Thyroid gland (tissue), 4 donors: Measurements from ENCODE around the gene SUPT3H. TPM values are rescaled to one million over a fixed set of nuclear protein-coding genes. Genes with fewer than 3 reads are reported as not detected.

Experiments used
- DNase-seq, 2 donors: peaks; one replicate each; pipeline ENCODE4 v3.0.0-alpha.2; 2019
- H3K27ac ChIP-seq, 3 donors: fragments of 200-600 bp; sonication (generic); 1 replicate in 2 of 3; 2 replicates in 1 of 3; pipeline ENCODE4 v1.5.1; 2016 to 2019; ENCODE audit warnings: mild to moderate bottlenecking in 1 of 3, moderate library complexity in 1 of 3
- H3K27me3 ChIP-seq: fragments of 200-600 bp; sonication (generic); one replicate; pipeline ENCODE4 v1.5.1; 2019
- H3K36me3 ChIP-seq, 2 donors: fragments of 200-600 bp; sonication (generic); one replicate each; pipeline ENCODE4 v1.5.1; 2016 to 2019
- H3K4me1 ChIP-seq, 2 donors: fragments of 200-600 bp; sonication (generic); one replicate each; pipeline ENCODE4 v1.5.1; 2017 to 2019
- H3K4me3 ChIP-seq, 3 donors: fragments of 200-600 bp; sonication (generic); replicated peaks in 1 of 3; 1 replicate in 2 of 3; 2 replicates in 1 of 3; pipeline ENCODE4 v1.5.1; 2016; ENCODE audit warnings: mild to moderate bottlenecking in 1 of 3
- H3K9me3 ChIP-seq: fragments of 200-600 bp; sonication (generic); one replicate; pipeline ENCODE4 v1.5.1; 2017
- CTCF ChIP-seq, 6 experiments: fragments of 200-600 bp in 3 of 6; fragments of 450-650 bp in 3 of 6; sonication (generic) in 3 of 6; IDR thresholded peaks; one replicate each; pipeline ENCODE4 v1.5.1; 2016 to 2019; ENCODE audit warnings: antibody characterized with exemption in 6 of 6, mild to moderate bottlenecking in 2 of 6, inconsistent platforms in 1 of 6, moderate library complexity in 1 of 6
- POLR2A ChIP-seq, 2 donors: fragments of 450-650 bp; IDR thresholded peaks; one replicate each; pipeline ENCODE4 v1.6.1; 2017; ENCODE audit warnings: antibody characterized with exemption in 2 of 2, mild to moderate bottlenecking in 2 of 2, moderate library complexity in 1 of 2
- WGBS, 2 donors: methylation state at CpG; one replicate each; pipeline ENCODE4 v1.1.5; 2017; 5-methylcytosine and 5-hydroxymethylcytosine counted together
- intact Hi-C: fragments of 100-400 bp; cut with DNase I; formaldehyde crosslinking; loops from one replicate; pipeline ENCODE4 v1.15.1; 2023
- total RNA-seq, 4 donors: library from RNA; depleted of rRNA; stranded (reverse); fragments of >200 nt; gene quantifications; one replicate each; pipeline ENCODE4 v1.2.3, GENCODE V29; 2016

SUPT3H gene
- total RNA-seq, 4 donors from 2014 or later = 9.8 to 21.6 (median 11.1) TPM

- Histone ChIP-seq H3K9me3 (no peaks in the 10 kb centered on the region), H3K27ac (no peak overlapping the region), H3K27me3 (no peaks in the 10 kb centered on the region), H3K4me3 (no peak overlapping the region), H3K36me3 (no peaks in the 10 kb centered on the region), H3K4me1 (no peaks in the 10 kb centered on the region)
- intact Hi-C loops = no loop called here
- DNase-seq = no peak
- WGBS, 2 donors = 68 to 69% methylated on average over 2 of the region's 2 CpGs
- no peak for TF ChIP-seq CTCF (IDR thresholded peaks at IDR 0.05)
- no peak for TF ChIP-seq POLR2A (IDR thresholded peaks at IDR 0.05)
These were observed 568.5 kb downstream of the SUPT3H start for GRCh38 chr6:44809258-44809657.

DNA sequence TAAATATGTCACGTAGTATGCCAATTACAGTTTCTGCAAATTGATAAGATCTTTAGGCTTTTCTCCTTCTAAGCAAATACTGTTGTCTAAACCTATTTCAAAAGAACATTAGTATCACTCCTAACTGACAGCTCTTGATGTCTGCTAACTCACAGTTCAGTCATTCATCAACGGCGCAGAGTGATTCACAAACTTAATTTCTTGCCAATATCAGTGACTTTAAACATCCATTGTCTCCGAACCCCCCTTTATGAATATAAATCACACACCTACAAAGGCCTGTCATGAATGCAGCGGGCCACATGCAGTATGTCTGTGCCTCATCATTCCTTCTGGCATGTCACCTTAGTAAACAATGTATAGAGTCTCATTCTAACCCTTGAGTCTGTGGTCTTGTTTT lies 569.6 kb downstream of the SUPT3H start:
- 94 to 98% methylated on average over 5 of the region's 5 CpGs for WGBS, 2 donors
- Histone ChIP-seq H3K36me3 (no peaks in the 10 kb centered on the region), H3K27me3 (no peaks in the 10 kb centered on the region), H3K27ac (no peak overlapping the region), H3K9me3 (no peaks in the 10 kb centered on the region), H3K4me3 (no peak overlapping the region), H3K4me1 (no peaks in the 10 kb centered on the region)
- intact Hi-C loops = no loop called here
- TF ChIP-seq POLR2A (IDR thresholded peaks at IDR 0.05) = no peak
- DNase-seq = no peak

GRCh38 chr6:44806656-44807055 lies 571.1 kb downstream of the SUPT3H start:
- no peaks in the 10 kb centered on the region for H3K36me3 ChIP-seq
- no peaks in the 10 kb centered on the region for H3K9me3 ChIP-seq
- DNase-seq = no peak
- no peak overlapping the region for H3K27ac ChIP-seq
- TF ChIP-seq POLR2A (IDR thresholded peaks at IDR 0.05) (no peak), CTCF (IDR thresholded peaks at IDR 0.05) (no peak)
- H3K4me3 ChIP-seq = no peak overlapping the region
- H3K27me3 ChIP-seq = no peaks in the 10 kb centered on the region
- intact Hi-C loops = no loop called here
- WGBS, 2 donors = 80 to 82% methylated on average over 5 of the region's 5 CpGs
- H3K4me1 ChIP-seq = no peaks in the 10 kb centered on the region

GRCh38 chr6:44805238-44805846 lies 572.4 kb downstream of the SUPT3H start:
- Histone ChIP-seq H3K4me3 (no peak overlapping the region), H3K36me3 (no peaks in the 10 kb centered on the region), H3K27me3 (no peaks in the 10 kb centered on the region), H3K9me3 (no peaks in the 10 kb centered on the region), H3K27ac (no peak overlapping the region), H3K4me1 (peaks cover under 1 to 6% of the 10 kb centered on the region in 2 donors)
- TF ChIP-seq POLR2A (IDR thresholded peaks at IDR 0.05) (no peak), CTCF (IDR thresholded peaks at IDR 0.05) (no peak)
- DNase-seq = no peak
- WGBS, 2 donors = 67 to 74% methylated on average over 7 of the region's 7 CpGs
- intact Hi-C loops = no loop called here

GRCh38 chr6:44804546-44805159 lies 573.1 kb downstream of the SUPT3H start:
- H3K27ac ChIP-seq = no peak overlapping the region
- DNase-seq = no peak
- no peak for TF ChIP-seq POLR2A (IDR thresholded peaks at IDR 0.05)
- TF ChIP-seq CTCF (IDR thresholded peaks at IDR 0.05) = no peak
- no peaks in the 10 kb centered on the region for H3K9me3 ChIP-seq
- intact Hi-C loops = no loop called here
- H3K27me3 ChIP-seq = no peaks in the 10 kb centered on the region
- 58 to 66% methylated on average over 4 of the region's 4 CpGs for WGBS, 2 donors
- H3K4me1 ChIP-seq = peaks cover 5 to 6% of the 10 kb centered on the region in 2 donors
- no peaks in the 10 kb centered on the region for H3K36me3 ChIP-seq
- no peak overlapping the region for H3K4me3 ChIP-seq
